UCSD-AML1 (cell line): ENCODE results near the gene GLI3.
A peak's percentile ranks its signal among the peaks of the same experiment; 100 is the strongest.

Experiments used
- DNase-seq: peaks from one replicate; lab custom pipeline; 2025; ENCODE audit not compliant: unreplicated experiment; lab: John Stamatoyannopoulos, UW

GLI3 gene

DNA sequence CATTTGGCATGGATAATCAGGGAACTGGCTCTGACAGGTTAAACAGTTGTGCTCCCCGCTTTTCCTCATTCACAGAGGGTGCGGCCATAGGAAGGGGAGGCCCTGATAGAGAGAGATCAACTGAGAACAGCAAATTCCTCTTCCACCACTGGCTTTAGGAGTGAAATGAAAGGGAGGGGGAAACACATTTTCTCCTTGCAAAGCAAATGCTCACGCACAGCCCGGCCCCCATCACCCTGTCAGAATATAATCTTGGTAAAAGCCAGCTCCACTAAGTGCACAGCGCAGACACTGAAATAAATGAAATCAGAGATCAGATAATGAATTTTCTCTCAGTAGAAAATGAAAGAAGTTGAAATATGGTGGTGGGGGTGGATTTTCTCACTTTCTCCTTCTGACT, 187.2 kb downstream of the GLI3 start:
- no peak for DNase-seq

DNA sequence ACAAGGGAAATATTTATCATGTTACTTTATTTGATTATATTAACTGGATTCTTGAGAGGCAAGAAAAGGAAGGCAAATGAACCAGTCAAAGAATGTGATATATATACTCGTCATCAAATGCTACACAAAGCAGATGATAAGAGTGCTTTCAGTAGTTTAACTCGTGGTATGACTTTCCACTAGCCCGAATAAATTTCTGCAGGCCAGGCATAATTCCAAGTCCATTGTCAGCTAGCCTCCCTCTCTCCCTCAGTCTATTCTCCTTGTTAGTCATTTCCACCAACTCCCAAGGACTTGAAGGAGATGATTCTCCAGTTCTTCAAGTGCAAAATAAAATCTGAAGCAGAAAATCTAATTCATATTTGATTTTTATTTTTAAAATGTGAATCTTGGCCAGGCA, 190.5 kb downstream of the GLI3 start:
- no peak for DNase-seq

DNA sequence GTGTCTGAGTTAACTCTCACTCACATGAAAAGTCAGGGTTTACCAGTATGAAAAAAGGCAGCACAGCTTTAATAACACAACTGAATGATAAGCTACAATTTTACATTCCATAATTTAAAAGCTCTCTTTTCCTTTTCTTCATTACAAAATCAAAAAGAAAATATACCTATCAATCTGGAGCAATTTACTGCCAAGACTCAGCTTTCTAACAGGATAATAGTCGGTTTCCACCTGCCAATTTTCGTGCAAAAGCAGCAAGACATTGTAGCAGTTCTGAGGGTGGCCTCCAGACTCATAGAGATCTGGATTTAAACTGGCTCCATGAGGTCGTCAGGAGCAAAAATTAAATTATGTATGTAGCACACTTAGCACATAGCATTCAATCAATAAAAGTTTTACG, 191.0 kb downstream of the GLI3 start:
- no peak for DNase-seq

DNA sequence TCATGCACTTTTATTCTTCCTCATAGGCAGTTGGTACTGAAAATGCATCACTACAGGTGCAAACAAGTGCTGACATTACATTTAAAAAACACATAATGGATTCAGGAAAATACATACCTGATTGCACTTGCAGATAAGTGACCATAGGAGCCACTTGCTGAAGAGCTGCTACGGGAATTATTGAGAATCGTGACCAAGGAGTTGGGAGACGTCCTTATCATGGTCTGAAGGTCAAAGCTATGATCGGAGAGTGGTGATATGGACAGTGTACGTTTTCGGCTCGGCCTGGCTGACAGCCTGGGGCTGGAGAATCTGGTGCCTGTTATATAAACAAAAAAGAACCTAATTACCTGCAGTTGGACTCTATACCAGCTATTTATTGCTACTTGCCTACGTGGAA, 197.1 kb downstream of the GLI3 start:
- no peak for DNase-seq

DNA sequence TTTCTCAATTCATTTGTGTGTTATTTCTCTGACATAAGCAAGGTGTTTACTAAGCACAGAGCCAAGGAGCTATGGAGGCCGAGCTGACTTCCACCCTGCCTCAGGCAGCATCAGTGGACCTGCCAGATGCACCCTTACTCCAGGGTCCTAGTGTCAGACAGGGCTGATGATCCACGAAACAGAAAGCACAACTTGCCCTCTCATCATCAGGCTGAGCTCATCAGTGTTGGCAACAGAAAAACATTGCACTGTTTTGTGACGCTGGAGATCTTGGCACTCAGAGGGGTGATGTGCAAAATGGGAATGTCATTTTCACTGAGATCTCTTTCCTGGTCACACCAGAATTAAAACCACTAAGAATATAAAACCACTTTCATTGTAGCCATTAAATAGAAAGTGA, 201.8 kb downstream of the GLI3 start:
- DNase-seq: no peak

DNA sequence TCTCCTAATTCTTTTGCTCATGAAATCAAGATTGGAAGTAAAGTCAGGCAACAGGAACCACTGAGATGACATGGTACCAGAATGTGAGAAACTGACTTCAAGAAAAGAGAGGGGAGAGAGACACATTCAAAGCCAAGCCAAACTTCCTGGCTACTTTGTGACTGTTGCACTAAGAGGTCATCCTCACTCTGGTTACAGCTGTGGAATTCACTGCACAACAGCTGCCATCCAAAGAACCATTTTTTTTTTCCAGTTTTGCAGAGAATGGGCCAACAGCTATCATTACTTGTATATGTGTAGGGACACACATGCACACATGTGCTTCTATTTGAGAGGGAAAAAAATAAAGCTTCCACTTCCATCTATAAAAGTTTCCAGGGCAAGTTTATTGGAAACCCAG, 203.5 kb downstream of the GLI3 start:
- no peak for DNase-seq

DNA sequence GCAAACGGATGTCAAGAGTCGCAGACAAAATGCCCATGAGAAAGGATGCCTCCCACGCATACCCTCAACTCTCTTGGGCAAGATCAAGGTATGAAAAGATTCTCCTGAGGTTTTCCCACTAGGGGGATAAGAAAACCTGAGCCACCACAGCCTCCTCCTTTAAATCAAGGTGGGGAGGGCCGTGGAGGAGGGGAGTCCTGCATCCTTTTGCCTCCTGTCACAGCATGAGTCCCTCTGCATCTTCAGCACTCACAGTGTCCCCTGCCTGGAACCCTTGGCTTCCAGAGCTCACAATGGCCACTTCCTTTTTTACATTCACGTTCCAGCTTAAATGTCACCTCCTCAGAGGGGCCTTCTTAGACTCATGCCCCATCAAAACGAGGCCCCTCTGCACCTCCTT, 207.6 kb downstream of the GLI3 start:
- no peak for DNase-seq

DNA sequence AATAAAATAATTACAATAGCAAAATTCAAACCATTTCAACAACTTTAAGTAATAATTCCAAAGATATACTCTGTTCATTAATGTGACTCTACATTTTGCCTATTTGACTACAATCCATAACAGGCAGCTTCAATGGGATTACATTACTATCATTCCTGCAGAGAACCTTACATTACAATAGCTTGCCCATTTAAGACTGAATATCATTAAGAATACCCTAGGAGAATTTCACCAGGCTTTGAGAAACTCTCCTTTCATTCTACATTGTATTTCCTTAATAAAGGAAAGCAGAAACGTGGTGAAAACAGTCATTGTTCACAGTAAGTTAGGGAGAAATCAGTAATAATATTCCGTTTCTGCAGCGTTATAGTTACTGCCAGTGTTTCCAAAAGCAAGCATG, 209.5 kb downstream of the GLI3 start:
- no peak for DNase-seq

DNA sequence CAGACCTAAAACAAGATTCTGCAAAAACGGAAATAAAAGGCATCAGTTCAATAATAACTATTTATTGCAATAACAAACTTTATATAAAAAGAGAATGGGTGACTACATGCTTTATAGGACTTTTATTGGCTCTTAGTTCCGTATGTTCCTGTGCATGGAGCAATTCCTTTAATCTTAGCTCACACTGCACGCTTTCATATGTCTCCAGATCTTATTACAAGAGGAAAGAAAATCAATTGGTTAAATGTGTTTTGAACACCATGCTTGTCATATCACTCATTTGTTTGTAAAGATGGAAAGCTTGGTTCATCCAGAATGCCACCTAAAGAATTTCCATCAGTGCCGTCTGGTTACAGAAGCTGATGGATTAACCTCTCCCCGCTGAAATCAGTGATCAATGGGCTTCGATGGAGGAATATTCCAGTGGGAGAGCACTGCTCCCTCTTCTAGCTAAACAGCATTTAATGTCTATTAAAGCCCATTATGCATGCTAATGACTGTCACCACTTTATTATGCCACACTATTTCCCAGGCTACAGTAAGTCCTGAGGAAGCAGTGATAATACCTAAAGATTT, 210.3 kb downstream of the GLI3 start:
- no peak for DNase-seq

DNA sequence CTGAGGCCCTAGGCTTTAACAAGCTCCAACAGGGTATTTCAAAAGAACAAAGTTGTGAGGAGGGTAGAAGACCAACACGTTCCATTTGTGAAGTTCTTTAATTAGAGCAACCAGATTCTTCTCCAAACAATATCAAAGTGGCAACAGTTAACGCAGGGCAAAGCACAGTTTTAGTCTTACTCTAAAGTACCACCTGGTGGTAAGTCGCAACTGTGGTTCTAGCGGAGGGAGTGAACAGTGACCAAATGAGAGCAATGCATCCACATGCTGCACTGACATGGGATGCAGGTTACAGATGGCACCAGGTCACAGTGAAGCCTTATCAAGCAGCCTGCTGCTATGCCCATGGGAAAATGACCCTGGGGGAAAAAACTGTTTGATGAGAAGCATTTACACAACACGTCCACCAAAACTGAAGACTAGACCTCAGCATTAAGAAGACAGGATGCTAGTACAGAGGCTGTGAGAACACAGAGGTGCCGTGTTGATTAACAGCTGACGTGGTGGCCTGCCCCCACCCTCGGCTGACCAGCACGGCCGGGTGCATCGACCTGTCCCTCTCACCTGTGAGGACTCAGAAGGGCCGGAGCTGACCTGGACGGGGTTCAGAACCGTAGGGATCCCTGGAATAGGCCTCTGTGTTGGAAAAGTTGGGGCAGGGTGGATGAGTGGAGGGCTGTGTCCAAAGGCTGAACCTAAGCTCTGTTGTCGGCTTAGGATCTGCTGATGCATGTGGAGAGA, 211.2 kb downstream of the GLI3 start:
- no peak for DNase-seq

DNA sequence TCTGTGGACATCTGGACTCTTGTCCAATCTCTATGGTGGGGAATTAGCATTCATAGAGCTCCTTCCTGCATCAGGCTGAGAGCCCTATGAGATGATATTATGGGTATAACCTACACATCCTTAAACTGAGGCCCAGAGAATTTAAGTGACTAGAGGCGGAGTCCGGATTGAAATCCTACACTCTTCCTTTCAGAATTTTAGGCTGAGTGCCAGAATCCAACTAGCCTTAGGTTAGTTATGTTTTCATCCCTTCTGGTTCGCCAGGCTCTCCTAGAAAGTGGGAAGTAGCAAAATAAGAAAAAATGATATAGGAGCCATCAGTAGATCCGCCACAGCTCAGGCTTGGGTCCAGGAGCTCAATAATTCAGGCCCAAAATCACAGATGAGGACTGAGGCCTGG, 212.5 kb downstream of the GLI3 start:
- DNase-seq: no peak

DNA sequence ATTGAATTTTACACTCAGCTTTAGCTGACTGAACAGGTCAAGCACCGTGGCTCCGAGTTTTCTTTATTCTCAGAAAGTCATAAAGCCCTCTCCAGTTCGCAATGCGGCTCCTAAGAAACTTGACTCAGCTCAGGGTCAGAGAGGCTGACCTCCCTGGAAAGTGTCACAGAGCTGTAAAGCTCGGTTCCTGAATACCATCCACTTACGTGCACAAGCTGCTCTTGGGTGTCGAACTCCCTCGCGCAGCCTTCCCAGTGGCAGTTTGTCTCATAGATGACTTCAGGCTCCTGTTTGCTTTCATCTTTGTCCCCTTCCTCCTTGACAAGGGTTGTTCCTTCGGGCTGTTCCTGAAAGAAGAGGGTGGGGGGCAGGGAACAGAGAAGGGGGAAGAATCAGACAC, 213.7 kb downstream of the GLI3 start:
- no peak for DNase-seq

DNA sequence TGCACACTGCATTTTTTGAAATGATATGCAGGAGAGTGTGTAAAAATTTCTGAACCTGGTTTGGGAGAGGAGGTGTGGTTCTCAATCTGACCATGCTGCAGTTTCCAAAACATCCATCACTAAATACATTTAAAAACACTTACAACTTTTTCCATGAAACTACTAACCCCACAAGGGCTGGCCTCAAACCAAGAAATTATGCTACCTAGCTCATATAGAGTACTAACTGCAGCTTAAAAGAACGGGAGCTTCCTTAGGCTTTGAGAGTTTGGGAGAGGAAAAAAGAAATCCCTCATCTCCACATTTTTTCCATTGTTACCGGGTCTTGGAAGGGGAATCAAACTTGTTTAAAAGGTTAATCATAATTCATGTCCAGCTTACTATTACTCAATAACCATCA, 214.2 kb downstream of the GLI3 start:
- DNase-seq: no peak

DNA sequence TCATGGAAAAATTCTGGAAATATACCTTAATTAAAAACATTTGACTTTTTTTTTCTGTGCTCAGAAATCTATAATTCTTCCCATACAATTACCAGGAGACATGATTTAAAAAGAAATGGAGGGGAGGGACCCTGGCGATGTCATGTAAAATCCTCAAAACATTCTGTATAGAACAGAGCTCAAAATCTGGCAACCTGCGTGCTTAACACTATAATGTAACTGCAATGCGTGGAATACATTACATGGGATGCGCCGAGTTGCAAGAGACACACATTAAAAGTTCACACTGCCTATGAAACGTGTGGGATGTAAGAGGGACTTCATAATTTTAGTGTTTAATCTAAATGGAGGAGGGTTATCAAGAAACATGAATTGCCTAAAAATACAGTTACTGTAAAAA, 215.0 kb downstream of the GLI3 start:
- DNase-seq: no peak

DNA sequence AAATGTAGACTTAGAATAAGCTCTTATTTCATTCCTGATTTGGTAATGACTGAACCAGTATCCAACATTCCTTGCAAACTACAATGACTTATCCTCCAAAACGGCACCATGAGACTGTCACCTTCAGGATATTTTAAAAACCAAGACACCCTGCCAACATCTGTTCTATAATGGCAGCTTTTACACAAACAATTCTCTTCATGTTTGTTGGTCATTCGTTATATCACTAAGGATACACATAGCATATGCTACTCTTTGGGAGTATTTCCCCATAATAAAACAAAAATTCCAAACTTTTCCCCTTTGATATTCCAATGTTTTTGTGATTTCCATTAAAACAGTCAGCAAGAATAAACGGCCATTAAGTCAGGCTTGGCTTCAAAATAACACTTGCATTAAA, 215.4 kb downstream of the GLI3 start:
- no peak for DNase-seq

DNA sequence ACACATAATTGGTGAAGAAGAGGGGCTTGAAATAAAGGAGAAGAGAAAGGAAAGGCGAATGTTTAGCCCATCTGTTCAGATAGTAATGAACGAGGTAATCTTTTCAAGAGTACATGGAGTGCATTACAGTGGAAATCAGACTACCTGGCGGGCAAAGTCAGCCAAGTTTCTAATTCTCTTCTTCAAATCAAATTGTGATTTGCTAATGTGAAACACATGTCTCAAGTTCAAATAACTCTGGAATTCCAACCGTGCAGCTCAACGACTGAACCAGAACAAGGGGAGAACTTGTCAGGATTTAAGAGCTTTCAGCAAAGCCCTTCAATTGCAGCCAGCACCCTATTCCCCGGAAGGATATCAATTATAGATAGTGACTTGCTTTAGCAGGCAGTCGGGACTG, 216.9 kb downstream of the GLI3 start:
- DNase-seq: no peak

DNA sequence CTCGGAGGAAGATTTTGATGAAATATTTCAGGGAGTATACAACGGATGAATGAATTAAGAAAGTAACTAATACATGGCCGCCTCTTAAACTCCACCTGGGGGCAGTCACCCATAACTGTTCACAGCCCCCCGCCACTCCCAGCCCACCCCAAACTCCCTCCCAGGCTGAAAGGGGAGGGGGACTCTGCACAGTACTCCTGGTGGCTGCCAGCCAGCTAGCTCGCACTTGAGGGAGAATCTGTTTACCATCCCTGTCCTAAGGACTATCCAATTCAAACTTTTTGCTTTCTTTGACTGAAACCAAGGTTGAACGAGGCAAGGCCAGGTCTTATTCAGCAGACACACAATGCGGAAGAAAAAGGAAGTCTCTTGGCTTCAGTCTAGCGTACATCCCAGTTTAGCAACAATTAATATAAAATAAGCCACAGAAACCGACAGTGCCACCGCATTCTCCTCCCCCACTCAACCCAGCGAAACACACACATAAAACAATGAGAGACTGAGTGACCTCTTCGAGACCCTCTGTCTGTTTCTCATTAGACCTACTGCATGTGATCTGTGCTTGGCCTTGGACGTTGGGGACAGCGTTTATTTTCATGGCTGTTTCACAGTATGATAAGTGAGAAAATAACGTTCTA, 219.5 kb downstream of the GLI3 start:
- DNase-seq: no peak

DNA sequence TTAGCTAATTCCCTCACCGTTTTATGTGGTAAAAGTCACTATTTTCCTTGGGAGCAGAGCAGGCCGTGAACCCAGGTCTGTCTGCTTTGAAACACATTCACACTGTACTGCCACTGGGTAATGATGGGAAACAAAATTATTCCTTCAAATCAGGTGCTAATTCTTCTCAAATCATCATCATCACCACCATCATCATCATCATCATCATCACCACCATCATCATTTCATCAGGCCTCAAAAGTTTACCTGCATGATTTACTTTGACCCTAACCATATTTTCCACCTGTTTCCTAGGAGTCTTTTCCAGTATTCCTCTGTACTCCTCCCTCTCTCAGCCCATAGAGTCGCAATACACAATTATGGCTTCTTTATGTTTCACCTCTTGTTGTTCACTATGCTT, 220.5 kb downstream of the GLI3 start:
- no peak for DNase-seq

DNA sequence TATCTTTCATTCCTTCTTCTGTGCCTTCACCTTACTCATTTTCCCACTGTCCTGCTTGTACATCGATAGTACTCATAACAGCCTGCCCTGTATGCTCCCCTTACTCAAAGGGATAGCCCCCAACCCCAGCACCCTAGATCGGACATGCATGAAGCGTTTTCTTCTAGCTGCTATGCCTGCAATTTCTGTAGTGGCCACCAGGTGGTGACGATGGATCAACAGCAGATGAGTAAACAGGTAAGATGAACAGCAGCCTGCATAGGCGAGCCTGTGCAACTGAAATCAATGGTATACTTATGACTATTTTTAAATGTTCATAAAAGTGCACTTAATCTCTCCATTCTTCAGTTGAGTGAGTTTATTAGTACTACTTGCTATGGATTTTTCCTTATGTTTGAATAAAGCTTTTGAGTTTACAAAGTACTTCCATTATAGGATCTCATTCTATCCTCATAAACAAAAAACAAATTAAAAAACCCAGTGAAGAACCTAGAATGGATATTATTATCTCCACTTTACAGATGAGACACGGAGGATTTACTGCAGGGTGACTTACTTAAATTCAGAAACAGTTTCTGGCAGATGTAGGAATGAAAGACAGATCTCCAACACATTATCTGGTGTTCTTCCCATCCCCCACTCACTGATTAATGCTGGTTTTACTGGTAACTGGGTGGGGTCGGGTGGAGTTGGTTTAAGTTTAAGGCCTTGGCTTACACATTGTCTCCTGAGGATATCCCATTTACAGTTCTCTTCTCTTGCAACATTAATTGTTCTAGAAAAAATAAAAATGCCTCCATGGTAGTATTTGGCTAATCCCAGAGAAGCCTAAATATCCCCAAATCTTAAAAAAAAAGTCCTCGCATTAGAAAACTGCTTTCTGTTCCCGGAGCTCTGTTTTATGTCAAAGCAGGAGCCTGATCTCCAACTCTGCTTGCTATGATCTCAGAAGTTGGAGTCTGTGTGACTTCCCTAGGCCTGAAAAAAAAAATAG, 222.1 kb downstream of the GLI3 start:
- peak; percentile 8 for DNase-seq

DNA sequence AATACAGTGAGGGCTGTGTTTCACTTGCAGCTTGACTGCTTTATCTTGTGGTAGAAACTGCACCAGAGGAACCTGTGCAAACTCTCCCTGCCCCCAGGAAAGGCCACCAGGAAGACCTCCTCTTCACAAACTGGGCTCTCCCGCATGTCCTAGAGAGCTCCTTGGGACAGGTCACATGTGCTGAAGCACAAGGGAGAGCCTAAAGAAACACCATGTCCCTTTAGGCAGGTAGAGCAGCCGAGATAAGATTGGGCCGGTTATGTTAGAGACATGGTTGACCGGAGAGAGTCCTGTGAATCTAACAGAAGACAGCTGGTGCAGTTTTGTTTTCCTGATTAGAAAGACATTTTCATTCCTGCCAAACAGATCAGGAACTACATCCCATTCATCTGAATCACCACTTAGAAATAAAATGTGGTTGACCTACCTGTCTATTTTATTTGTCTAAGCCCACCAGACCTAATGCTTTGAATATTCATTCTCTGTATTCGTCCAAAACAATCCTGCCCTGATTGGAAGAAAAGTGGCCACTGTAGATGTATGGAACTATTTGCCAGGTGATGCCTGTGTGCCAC, 224.1 kb downstream of the GLI3 start:
- no peak for DNase-seq

DNA sequence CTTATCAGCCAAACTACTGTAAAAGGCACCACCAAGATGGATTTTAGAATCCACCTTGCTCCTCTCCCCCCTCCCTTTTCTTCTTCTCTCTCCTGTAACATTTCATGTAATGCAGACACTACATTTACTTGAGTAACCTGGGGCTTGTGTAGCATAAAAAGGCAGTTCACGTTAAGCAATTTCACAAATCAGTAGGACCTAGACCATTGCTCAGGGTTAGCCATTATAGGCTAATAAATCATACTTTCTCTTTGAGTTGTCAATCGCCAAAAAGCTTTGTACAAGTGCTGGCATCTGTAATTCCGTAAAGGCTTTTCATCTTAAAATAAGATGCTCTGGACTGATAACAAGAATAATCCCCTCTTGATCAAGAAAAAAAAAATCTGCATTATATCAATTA, 224.7 kb downstream of the GLI3 start:
- no peak for DNase-seq
